Measurements from ENCODE around the gene EFNA4. TPM values are rescaled to one million over a fixed set of nuclear protein-coding genes. Genes with fewer than 3 reads are reported as not detected.

Gene EFNA4
- total and polyA plus RNA-seq, 2 of the 8 experiments (the other 6 are each of a cell fraction or from before 2014, with no cell fraction given), result 21.9 to 23.9 TPM

DNA sequence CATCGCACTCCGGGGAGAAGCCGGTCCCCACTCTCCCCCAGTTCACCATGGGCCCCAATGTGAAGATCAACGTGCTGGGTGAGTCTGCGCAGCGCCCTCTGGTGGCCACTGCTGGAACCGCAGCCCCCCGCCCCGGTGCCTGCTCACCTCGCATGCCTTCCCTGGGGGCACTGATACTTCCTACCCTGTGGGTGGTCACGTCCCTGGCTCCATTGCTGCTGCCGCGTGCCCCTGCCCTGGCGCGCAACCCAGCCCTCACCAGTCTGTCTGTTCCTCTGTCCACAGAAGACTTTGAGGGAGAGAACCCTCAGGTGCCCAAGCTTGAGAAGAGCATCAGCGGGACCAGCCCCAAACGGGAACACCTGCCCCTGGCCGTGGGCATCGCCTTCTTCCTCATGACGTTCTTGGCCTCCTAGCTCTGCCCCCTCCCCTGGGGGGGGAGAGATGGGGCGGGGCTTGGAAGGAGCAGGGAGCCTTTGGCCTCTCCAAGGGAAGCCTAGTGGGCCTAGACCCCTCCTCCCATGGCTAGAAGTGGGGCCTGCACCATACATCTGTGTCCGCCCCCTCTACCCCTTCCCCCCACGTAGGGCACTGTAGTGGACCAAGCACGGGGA, 22.7 kb downstream of the EFNA4 start:
- H3K9me3 ChIP-seq (ENCODE audit: insufficient read depth in 2 of 2, low read depth in 1 of 2, low read length in 1 of 2), result no peaks in the 10 kb centered on the region
- H2BK120ac ChIP-seq (replicated peaks; ENCODE audit: low read depth, low read length), result no peak overlapping the region
- H2BK15ac ChIP-seq (ENCODE audit: low read length), result no peak overlapping the region; the same call in 1 of the 2 replicates
- POLR2A ChIA-PET (ENCODE audit: partially characterized antibody), result interaction anchor here (0.8 to 2.3 kb wide), 6 partner anchors 15 to 119 kb away, joined by 3 to 13 read pairs (median 6); partner anchors contain the start of genes EFNA4, KRTCAP2 and SLC50A1
- peak overlapping the region; percentile 68; the same call in 1 of the 2 replicates for H3K18ac ChIP-seq (ENCODE audit: extremely low read depth, low read length)
- H3K56ac ChIP-seq (replicated peaks; ENCODE audit: insufficient read length, low read depth, low read length), result no peak overlapping the region
- WGBS, 2 experiments (ENCODE audit: extremely low coverage in 1 of 2, insufficient coverage in 1 of 2, insufficient read length in 1 of 2, insufficient replicate concordance in 2 of 2, low coverage in 1 of 2, low lambda C conversion rate in 2 of 2, missing lambda C conversion rate in 1 of 2), result 25% methylated on average over 17 of the region's 24 CpGs; no CpG with 5 or more reads in 1 of the 2 experiments
- DNase-seq (ENCODE audit: low read depth in 1 of 2, low spot score in 2 of 2) (peak in 1 of 2 experiments; percentile 98), FAIRE-seq (no peak)
- CTCF ChIA-PET (ENCODE audit: partially characterized antibody), result interaction anchor here (0.7 to 5.5 kb wide), 28 partner anchors 10 to 344 kb away, joined by 3 to 169 read pairs (median 6); partner anchors contain the start of genes ADAM15, EFNA1, EFNA4 and KRTCAP2
- H3K27ac ChIP-seq (ENCODE audit: low read depth, low read length), result no peak overlapping the region
- no peak overlapping the region for H3K23ac ChIP-seq (ENCODE audit: insufficient read length)
- H2BK5ac ChIP-seq (ENCODE audit: low read depth, low read length), result no peak overlapping the region; the same call in 1 of the 2 replicates
- no peak overlapping the region for H3K14ac ChIP-seq (ENCODE audit: insufficient read length)
- no peak overlapping the region for H2AFZ ChIP-seq (ENCODE audit: low read length)
- H3K4me1 ChIP-seq (replicated peaks in 1 of 4; ENCODE audit: control insufficient read depth in 3 of 4, insufficient read depth in 4 of 4, low read length in 3 of 4), result peaks cover 0 to 45% (median 24%) of the 10 kb centered on the region in 4 experiments; a peak in 6 of 7 replicates
- H3K4ac ChIP-seq (replicated peaks; ENCODE audit: insufficient read length, low read depth, low read length), result no peak overlapping the region
- no peaks in the 10 kb centered on the region for H3K79me1 ChIP-seq (ENCODE audit: low read depth, low read length)
- H3K23me2 ChIP-seq (ENCODE audit: low read depth, low read length), result peaks cover 5% of the 10 kb centered on the region; the same call in 1 of the 2 replicates
- H4K8ac ChIP-seq (ENCODE audit: extremely low read depth, insufficient read depth, low read length), result 0 out of 2 replicates have a peak overlapping the region, but pooled peaks have one; percentile 75
- H3K4me2 ChIP-seq (ENCODE audit: insufficient read depth in 1 of 2, low read depth in 2 of 2, low read length in 2 of 2), result peak overlapping the region; percentile 95 to 96
- H4K5ac ChIP-seq (ENCODE audit: insufficient read length, low read depth, low read length), result no peak overlapping the region
- H3K36me3 ChIP-seq (ENCODE audit: control insufficient read depth in 2 of 4, insufficient read depth in 4 of 4, low read length in 3 of 4), result no peaks in the 10 kb centered on the region
- H2BK12ac ChIP-seq (ENCODE audit: low read depth, low read length), result peak overlapping the region; percentile 55; the same call in 1 of the 2 replicates
- H4K91ac ChIP-seq (replicated peaks; ENCODE audit: insufficient read length, low read length), result no peak overlapping the region
- H3K4me3 ChIP-seq (ENCODE audit: extremely low read depth in 1 of 4, insufficient read depth in 2 of 4, low read depth in 3 of 4, low read length in 4 of 4), result peak overlapping the region in 3 of 4 experiments; percentile 74 to 81 (median 80); a peak in 4 of 8 replicates
- peaks cover 0 to 11% of the 10 kb centered on the region in 2 experiments for H4K20me1 ChIP-seq (replicated peaks in 1 of 2; ENCODE audit: control insufficient read depth in 1 of 2, insufficient read depth in 2 of 2, low read length in 2 of 2)
- H3K9ac ChIP-seq (replicated peaks in 1 of 4; ENCODE audit: extremely low read depth in 1 of 4, low read depth in 3 of 4, low read length in 3 of 4), result no peak overlapping the region
- H3K27me3 ChIP-seq (replicated peaks in 1 of 4; ENCODE audit: control insufficient read depth in 3 of 4, extremely low read depth in 1 of 4, insufficient read depth in 3 of 4, low read length in 3 of 4), result peaks cover 28 to 34% (median 31%) of the 10 kb centered on the region in 4 experiments
- H2BK20ac ChIP-seq (ENCODE audit: low read length), result no peak overlapping the region
- no peaks in the 10 kb centered on the region for H3K79me2 ChIP-seq (ENCODE audit: control insufficient read depth in 1 of 2, insufficient read depth in 2 of 2, low read length in 2 of 2)
- H2AK5ac ChIP-seq (ENCODE audit: low read depth, low read length), result no peak overlapping the region
- TF ChIP-seq YY1 (IDR thresholded peaks at IDR 0.05; ENCODE audit: low read depth, low read length) (peak; percentile 22; the same call in 1 of the 2 replicates), MAFK (IDR thresholded peaks at IDR 0.05; ENCODE audit: low read depth, low read length) (no peak), TEAD4 (IDR thresholded peaks at IDR 0.05; ENCODE audit: low read depth, low read length) (peak; percentile 50; the same call in 1 of the 2 replicates), SIN3A (conservative IDR thresholded peaks at IDR 0.05 in 1 of 2, IDR thresholded peaks at IDR 0.05 in 1 of 2; ENCODE audit: low read depth in 1 of 2, low read length in 2 of 2) (peak in 1 of 2 experiments; percentile 62; a peak in 1 of 4 replicates), CTCF (IDR thresholded peaks at IDR 0.05; ENCODE audit: control extremely low read depth in 1 of 3, insufficient read depth in 1 of 3, low read depth in 1 of 3, low read length in 3 of 3) (peak in 2 of 3 experiments; percentile 80 to 98; a peak in 3 of 4 replicates), KDM1A (IDR thresholded peaks at IDR 0.05; ENCODE audit: borderline replicate concordance, low read length) (no peak), HDAC2 (IDR thresholded peaks at IDR 0.05; ENCODE audit: borderline replicate concordance in 1 of 2, low read depth in 2 of 2, low read length in 2 of 2) (no peak)

All from H1 (cell line).